Activated T-helper 9 cell treated with anti-CD3 and anti-CD28 coated beads, Interleukin-2, amount 50 U/mL, for 16 hours (primary cell): ENCODE data around the gene ERVH48-1.
"Not testable (repeated sequence)": the region's sequence is repeated elsewhere in the genome, so short reads cannot be mapped to it uniquely, and the experiment has no call there.

Experiments
- DNase-seq: peaks from one replicate; pipeline ENCODE4 v3.0.0-alpha.2; 2020; ENCODE audit warnings: low read depth

ERVH48-1 gene

DNA sequence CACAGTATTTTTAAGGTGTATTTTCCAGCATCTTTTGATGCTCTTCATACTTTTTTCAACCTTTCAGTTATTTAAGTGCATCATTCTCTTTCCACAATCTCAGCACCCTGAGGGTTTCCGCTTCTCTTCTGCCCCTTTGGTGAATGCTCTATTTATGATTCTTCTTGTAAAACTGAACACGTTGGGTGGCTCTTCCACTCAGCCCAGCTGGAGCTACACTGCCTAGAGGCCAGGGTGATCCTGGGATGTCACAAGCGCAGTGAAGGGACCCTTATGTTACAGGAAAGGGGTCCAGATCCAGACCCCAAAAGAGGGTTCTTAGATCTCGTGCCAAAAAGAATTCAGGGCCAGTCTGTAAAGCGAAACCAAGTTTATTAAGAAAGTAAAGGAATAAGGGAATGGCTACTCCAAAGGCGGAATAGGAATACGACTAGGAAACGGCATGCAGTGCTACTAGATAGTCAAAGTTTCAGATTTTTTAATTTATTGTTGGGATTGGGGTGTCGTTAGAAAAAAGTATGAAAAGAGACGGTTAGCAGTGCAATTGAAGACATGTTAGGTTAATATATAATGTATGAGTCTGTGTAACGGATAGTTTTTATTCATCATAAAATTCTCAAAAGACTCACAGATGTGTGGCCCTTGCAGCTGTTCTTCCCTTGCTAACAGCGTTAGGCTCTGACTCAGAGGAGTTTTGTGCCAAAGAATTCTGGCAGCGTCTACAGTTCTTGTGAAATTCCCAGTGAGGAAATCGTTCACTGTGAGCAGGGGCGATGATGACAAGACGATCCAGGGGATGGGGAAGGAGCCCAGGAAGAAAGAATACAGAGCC lies 14.4 kb upstream of the ERVH48-1 start:
- DNase-seq: no peak

DNA sequence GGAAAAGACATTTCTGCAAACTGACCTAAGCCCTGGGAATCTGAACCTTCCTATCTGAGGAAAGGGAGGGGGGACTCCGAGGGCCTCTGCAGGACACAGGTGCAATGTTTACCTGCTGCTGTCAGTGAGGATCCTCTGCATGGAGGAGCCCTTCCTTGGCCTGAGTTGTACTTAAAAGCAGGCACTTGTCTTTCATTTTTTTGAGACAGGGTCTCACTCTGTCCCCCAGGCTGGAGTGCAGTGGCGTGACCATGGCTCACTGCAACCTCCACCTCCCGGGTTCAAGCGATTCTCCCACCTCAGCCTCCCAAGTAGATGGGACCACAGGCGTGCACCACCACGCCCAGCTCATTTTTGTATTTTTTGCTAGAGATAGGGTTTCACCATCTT lies 13.2 kb upstream of the ERVH48-1 start:
- DNase-seq: not testable (repeated sequence)

DNA sequence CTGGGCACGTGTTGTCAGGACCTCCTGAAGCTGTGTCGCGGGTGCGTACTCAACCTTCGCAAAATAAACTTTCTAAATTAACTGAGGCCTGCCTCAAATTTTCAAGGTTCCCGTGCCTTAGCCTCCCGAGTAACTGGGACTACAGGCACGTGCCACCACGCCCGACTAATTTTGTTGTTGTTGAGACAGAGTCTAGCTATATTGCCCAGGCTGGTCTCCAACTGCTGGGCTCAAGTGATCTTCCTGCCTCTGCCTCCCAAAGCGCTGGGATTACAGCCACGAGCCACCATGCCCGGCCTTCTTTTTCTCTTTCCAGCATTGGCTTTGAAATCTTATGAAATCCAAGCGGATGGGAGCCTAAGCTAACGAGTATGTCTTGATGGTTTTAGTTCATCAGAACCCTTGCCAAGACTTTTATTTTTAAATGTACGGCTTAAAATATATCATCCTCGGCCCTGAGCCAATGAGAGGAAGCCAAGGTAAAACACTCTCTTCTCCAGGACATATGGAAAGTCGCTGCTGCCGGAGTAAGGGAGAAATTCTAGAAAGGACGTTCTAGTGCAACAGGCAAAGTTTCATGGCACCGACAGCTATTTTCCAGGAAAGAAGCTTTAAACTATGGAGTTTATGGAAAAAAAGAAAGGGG lies 12.7 kb upstream of the ERVH48-1 start:
- no peak for DNase-seq

DNA sequence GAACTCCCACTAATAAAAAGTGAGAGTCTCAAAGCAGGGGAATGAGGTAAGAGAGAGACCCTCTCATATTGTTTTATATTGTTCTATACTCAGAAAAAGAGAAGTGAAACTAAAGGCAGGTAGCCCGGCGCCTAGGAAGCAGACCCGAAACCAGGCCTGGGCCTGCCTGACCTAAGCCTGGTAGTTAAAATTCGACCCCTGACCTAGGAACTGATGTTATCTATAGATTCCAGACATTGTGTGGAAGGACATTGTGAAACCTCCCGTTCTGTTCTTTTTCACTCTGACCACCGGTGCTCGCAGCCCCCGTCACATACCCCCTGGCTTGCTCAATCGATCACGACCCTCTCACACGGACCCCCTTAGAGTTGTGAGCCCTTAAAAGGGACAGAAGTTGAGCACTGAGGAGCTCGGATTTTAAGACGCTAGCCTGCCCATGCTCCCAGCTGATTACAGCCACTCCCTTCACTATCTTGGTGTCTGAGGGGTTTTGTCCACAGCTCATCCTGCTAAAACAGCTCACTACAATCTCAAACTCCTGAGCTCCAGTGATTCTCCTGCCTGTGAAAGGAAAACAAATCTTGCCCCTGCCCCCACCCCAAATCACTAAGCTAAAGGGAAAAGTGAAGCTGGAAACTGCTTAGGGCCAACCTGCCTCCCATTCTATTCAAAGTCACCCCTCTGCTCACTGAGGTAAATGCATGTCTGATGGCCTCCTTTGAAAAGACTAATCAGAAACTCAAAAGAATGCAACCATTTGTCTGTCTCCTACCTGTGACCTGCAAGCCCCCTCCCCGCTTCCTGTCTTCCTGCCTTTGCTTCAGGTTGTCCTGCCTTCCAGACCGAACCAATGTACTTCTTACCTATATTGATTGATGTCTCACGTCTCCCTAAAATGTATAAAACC lies 11.9 kb upstream of the ERVH48-1 start:
- not testable (repeated sequence) for DNase-seq

DNA sequence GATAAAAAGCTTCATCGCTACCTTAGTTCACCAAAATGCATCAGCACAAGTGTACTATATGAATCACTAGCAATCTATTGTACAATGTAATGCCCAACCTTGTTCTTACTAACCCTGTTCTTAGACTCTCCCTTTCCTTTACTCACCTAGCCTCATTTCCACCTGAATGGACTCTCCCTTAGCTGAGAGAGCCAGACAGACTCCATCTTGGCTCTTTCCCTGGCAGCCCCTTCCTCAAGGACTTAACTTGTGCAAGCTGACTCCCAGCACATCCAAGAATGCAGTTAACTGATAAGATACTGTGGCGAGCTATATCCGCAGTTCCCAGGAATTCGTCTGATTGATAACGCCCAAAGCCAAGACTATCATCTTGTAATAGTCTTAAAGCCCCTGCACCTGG lies 10.9 kb upstream of the ERVH48-1 start:
- DNase-seq: not testable (repeated sequence)

DNA sequence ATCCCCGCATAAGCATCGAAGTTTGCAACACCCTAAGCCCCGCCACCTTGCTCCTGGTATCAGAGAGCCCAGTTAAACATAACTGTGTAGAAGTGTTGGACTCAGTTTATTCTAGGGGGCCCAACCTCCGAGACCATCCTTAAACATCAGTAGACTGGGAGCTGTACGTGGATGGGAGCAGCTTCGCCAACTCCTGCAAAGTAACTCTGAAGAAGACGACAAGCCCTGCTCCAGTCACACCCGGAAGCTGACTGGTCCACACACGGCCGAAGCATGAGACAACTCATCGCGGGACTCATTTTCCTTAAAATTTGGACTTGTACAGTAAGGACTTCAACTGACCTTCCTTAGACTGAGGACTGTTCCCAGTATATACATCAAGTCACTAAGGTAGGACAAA lies 8.5 kb upstream of the ERVH48-1 start:
- not testable (repeated sequence) for DNase-seq

DNA sequence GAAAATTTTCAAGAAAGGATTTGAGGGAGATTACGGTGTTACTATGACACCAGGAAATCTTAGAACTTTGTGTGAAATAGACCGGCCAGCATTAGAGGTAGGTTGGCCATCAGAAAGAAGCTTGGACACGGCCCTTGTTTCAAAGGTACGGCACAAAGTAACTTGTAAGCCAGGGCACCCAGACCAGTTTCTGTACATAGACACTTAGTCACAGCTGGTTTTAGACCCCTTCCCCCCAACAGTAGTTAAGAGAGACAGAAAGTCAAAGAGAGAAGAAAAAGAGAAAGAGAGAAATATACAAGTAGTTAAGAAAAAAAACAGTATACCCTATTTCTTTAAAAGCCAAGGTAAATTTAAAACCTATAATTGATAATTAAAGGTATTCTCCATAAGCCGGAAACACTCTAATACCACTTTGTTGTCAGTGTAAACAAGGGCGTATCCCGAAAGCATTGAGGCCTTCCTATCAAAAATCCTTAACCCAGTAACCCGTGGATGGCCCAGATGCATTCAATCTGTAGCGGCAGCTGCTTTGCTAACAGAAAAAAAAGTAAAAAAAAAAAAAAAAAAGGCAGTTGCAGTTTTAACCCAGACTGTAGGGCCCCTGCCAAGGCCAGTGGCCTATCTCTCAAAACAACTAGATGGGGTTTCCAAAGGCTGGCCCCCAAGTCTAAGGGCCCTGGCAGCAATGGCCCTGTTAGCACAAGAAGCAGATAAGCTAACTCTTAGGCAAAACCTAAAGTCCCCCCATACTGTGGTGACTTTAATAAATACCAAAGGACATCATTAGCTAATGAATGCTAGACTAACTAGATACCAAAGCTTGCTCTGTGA lies 7.9 kb upstream of the ERVH48-1 start:
- DNase-seq: not testable (repeated sequence)

DNA sequence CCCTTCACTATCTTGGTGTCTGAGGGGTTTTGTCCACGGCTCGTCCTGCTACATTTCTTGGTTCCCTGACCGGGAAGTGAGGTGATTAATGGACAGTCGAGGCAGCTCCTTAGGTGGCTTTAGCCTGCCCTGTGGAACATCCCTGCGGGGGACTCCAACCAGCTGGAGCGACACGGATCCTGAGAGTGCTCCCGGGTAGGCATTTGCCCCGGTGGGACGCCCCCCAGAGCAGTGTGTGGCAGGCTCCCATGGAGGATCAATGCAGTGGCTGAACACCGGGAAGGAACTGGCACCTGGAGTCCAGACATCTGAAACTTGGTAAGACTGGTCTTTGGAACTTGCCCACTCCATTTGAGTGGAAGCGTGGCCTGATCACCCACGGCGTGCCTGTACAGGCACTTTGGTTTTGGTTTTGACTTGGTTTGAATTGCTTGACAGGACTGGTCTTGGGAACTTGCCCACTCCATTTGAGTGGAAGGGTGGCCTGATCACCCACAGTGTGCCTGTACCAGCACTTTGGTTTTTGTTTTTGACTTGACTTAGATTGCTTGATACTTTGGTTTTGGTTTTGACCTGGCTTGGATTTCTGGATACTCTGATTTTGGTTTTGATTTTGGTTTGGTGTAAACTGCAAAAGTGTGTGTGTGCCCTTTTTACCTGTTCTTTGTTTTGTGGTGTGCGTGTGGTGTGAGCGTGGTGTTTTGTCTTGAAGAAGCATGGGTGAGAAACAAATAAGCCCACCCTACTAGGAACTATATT lies 7.1 kb upstream of the ERVH48-1 start:
- DNase-seq: not testable (repeated sequence)

DNA sequence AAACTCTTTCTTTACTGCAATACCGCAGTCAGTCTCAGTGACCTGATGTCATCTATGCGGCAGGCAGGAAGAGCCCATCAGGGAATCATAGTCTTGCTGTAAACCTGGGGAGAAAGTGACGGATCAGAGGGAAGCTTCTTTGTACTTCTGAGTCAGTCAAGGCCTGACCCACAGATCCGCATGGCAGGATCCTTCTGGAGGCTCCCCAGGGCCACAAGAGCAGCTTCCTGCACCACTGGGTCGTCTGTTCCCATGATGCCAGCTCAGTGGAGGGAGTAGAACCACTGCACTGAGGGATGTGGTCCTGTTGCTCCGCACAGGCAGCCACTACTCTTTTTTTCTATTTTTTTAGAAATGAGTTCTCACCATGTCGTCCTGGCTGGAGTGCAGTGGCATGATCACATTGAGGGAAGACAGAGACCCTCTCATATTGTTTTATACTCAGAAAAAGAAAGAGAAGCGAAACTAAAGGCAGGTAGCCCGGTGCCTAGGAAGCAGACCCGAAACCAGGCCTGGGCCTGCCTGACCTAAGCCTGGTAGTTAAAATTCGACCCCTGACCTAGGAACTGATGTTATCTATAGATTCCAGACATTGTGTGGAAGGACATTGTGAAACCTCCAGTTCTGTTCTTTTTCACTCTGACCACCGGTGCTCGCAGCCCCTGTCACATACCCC lies 6.3 kb upstream of the ERVH48-1 start:
- DNase-seq: no peak

DNA sequence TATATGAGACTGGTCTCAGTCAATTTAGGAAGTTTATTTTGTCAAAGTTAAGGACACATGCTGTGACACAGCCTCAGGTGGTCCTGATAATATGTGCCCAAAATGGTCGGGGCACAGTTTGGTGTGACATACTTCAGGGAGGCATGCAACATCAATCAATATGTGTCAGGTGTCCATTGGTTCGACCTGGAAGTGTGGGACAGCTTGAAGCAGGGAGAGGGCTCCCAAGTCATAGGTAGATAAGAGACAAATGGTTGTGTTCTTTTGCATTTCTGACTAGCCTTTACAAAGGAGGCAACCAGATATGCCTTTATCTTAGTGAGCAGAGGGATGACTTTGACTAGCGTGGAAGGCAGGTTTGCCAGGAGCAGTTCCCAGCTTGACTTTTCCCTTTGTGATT lies 4.5 kb upstream of the ERVH48-1 start:
- no peak for DNase-seq

DNA sequence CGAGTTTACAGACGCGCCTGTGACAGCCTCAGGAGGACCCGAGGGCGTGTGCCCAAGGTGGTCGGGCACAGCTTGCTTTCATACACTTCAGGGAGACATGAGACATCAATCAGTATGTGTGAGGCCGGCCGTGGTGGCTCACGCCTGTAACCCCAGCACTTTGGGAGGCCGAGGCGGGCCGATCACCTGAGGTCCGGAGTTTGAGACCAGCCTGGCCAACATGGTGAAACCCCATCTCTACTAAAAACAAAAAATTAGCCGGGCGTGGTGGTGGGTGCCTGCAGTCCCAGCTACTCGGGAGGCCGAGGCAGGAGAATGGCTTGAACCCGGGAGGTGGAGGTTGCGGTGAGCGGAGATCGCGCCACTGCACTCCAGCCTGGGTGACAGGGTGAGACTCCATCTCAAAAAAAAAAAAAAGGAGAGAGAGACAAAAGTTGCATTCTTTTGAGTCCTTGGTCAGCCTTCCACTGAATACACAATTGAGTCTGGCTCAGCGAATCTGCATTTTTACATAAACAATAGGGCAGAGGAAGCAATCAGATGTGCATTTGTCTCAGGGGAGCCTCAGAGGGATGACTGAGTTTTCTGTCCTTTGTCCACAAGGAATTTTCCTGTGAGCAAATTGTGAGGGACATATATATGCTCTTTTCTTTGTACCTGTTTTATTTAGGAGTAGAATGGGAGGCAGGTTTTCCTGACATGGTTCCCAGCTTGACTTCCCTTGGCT lies 2.2 kb upstream of the ERVH48-1 start:
- not testable (repeated sequence) for DNase-seq

DNA sequence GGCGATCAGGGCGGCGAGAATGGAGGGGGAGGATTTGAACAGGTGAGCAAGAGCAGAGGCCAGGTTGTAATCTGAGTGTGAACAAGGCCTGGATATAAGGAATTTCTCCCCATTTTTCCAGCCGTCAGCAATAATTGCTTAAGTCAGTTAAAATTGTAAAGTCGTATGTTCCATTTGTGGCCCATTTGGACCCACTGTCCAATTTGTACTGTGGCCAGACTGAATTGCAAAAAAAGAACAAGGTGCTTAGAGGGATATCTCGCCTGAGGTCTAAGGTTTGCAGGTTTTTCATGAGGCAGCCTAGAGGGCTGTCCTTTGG lies 1.0 kb downstream of the ERVH48-1 start:
- DNase-seq: no peak

DNA sequence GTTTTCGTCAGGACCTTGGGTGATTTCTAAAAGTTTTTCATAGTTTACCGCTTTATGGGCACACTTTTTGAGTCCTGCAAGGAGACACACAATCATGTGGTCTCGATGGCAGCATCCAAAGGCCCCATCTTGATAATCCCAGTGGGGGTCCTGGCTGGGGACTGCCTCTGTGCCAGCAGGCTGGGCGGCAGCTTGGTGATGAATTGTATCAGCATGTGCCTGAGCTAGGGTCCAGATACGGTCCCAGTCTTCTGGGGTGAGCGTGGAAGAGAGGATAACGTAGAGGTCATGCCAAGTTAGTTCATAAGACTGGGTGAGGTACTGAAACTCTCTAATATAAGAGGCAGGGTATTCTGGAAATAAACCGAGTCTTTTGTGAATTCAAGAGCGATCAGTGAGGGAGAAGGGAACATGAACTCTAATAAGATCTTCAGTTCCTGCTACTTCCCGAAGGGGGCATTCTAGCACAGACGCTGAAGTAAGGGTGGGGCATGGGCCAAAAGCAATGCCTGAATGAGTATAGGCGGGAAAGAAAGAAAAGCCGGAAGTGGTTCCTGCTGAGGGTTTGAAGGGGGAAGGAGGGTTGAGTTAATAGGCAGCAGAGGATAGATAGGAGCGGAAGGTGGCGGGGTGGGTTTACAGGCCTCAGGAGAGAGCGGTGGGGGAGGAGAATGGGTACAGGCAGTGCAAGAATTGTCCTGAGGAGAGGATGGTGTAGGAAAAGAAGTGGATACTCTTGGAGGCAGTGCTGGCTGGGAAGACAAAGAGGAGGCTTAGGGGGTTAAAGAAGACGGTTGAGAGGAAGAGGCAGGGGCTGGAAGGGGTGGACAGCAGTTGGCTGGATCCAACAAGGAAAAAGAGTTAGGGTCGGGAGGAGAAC lies 1.6 kb downstream of the ERVH48-1 start:
- peak; percentile 28 for DNase-seq

DNA sequence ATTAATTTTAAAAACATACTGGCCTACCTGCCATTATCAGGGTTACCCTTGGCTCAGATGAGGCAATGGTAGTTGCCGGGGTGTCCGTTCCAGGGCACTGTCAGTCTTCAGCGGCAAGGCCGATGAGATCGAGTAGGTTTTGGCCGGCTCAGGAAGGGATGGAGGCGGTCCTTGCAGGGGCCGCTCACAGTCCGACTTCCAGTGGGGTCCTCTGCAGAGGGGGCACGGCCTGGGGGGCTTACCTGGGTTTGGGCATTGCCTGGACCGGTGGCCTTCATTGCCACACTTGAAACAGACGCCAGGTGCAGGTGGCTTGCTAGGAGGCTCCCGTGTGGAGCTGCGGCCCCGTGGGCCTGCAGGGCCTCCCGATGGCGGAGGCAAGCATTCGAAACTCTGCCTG lies 2.5 kb downstream of the ERVH48-1 start:
- DNase-seq: no peak

DNA sequence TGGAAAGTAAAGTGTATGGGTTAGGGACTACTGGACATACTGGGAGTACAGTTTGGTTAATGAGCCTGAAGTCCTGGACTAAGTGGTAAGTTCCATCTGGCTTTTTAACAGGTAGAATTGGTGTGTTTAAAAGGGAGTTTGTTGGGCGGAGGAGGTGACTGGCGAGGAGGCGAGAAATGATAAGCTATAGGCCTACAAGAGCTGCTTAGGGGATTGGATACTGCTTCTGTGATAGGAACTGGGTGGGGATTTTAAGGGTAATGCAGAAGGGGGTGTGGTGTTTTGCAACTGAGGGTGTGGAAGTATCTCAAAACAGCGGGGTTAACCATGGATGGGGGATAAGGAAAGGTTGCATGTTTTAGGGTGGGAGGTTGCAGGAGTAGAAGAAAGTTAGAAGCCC lies 3.5 kb downstream of the ERVH48-1 start:
- no peak for DNase-seq

DNA sequence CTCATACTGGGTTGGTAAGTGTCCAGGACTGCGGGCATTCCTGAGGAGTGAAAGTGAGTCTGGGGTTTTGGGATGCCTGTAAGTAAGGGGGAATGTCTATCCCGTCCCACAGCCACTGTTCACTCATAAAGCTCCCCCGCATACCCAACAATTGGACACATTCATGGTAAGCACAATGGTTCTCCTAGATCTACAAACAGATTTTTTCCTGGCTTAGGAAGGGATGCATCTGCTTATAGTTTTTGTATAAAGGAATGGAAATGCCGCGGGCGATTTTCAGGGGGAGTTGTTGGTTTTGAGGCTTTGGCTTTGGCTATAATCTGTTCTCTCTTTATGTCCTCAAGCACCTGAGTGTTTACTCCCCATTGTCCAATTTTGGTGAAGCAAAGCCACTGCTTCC lies 7.1 kb downstream of the ERVH48-1 start:
- no peak for DNase-seq

DNA sequence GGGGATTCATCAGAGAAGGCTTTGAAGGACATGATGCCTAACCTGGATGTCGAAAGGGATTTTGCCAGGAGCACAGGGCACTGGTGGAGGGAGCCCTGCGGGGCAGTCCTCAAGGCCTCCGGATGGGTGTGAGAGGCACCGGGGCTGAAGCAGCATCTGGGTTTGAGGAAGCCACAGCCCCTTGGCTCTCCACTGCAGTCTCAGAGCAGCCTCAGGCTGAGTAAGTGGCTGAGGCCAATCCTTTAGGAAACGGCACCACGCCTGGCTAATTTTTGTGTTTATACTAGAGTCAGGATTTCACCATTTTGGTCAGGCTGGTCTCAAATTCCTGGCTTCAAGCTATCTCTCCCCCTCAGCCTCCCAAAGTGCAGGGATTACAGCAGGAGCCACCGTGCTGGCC lies 12.0 kb downstream of the ERVH48-1 start:
- DNase-seq: no peak

DNA sequence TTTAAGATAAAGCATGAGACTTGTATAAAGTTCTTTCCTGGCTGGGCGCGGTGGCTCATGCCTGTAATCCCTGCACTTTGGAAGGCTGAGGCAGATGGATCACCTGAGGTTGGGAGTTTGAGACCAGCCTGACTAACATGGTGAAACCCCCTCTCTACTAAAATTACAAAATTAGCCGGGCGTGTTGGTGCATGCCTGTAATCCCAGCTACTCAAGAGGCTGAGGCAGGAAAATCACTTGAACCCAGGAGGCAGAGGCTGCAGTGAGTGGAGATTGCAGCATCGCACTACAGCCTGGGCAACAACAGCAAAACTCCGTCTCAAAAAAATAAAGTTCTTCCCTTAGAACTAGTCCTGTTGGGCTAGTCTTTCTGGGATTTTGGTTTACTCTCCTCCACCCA lies 13.5 kb downstream of the ERVH48-1 start:
- not testable (repeated sequence) for DNase-seq

DNA sequence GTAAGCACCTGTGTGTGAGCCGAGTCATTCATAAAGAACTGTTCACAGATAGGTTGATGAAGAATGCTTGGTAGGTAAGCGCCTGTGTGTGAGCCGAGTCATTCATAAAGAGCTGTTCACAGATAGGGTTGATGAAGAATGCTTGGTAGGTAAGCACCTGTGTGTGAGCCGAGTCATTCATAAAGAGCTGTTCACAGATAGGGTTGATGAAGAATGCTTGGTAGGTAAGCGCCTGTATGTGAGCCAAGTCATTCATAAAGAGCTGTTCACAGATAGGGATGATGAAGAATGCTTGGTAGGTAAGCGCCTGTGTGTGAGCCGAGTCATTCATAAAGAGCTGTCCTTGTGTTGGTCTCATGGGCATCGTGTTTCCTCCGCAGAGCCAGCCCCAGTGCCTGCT lies 16.9 kb downstream of the ERVH48-1 start:
- DNase-seq: not testable (repeated sequence)
